Vagina (tissue), 2 donors: ENCODE data around the gene TMCO6. TPM values are rescaled to one million over a fixed set of nuclear protein-coding genes. Genes with fewer than 3 reads are reported as not detected.
"Not testable (repeated sequence)": the region's sequence is repeated elsewhere in the genome, so short reads cannot be mapped to it uniquely, and the experiment has no call there.

Source experiments
- DNase-seq, 2 donors: peaks; one replicate each; pipeline ENCODE4 v3.0.0-alpha.2; 2017; ENCODE audit errors: extremely low spot score in 2 of 2
- H3K27ac ChIP-seq: fragments of 200-600 bp; sonication (generic); one replicate; pipeline ENCODE4 v1.5.1; 2019
- H3K27me3 ChIP-seq: fragments of 200-600 bp; sonication (generic); one replicate; pipeline ENCODE4 v1.5.1; 2019
- H3K36me3 ChIP-seq, 2 donors: fragments of 200-600 bp; sonication (generic); one replicate each; pipeline ENCODE4 v1.5.1; 2017 to 2019
- H3K4me1 ChIP-seq: fragments of 200-600 bp; sonication (generic); one replicate; pipeline ENCODE4 v1.5.1; 2019
- H3K4me3 ChIP-seq, 2 donors: fragments of 200-600 bp; sonication (generic); 1 replicate in 1 of 2; 2 replicates in 1 of 2; pipeline ENCODE4 v1.5.1; 2016 to 2019
- H3K9me3 ChIP-seq: fragments of 200-600 bp; sonication (generic); one replicate; pipeline ENCODE4 v1.5.1; 2019
- CTCF ChIP-seq, 3 experiments: fragments of 450-650 bp in 2 of 3; fragments of 200-600 bp in 1 of 3; sonication (generic) in 1 of 3; IDR thresholded peaks; one replicate each; pipeline ENCODE4 v1.5.1; 2017 to 2019; ENCODE audit warnings: antibody characterized with exemption in 3 of 3, mild to moderate bottlenecking in 2 of 3, moderate library complexity in 2 of 3
- POLR2A ChIP-seq, 2 donors: fragments of 450-650 bp; IDR thresholded peaks; one replicate each; pipeline ENCODE4 v1.6.1; 2017; ENCODE audit warnings: antibody characterized with exemption in 2 of 2, mild to moderate bottlenecking in 2 of 2, moderate library complexity in 2 of 2
- POLR2AphosphoS5 ChIP-seq, 2 donors: sonication (generic); formaldehyde crosslinking; IDR thresholded peaks; one replicate each; pipeline ENCODE4 v1.9.0; 2017; ENCODE audit warnings: antibody characterized with exemption in 2 of 2, mild to moderate bottlenecking in 2 of 2, low read depth in 1 of 2; ENCODE audit not compliant: insufficient read depth in 1 of 2
- intact Hi-C: fragments of 100-400 bp; cut with DNase I; formaldehyde crosslinking; loops from one replicate; pipeline ENCODE4 v1.15.1; 2023
- total RNA-seq: library from RNA; depleted of rRNA; stranded (reverse); fragments of >200 nt; gene quantifications from one replicate; pipeline ENCODE4 v1.2.3, GENCODE V29; 2016

The TMCO6 gene
- total RNA-seq, 1 donor from 2014 or later = 16.5 TPM

- intact Hi-C loops = no loop called here
Observed at GRCh38 chr5:140595538-140596300, 43.5 kb upstream of the TMCO6 start.

DNA sequence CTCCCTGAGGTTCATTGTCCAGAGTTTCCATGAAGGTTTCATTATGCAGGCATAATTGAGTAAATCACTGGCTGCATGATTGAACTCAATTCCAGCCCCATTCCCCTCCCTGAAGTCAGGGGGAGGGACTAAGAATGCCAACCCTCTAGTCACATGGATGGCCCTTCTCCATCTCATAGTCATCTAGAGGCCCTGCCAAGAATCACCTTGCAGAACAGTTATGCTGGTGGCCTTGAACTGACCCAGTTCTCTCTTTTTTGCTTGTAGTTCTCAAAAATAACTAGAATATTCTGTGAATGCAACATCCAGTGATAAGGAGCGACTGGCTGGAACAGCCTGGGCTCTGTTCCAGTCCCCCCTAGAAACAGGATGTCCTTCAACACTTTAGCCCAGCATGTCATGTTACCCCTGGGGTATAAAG lies 42.9 kb upstream of the TMCO6 start:
- no peaks in the 10 kb centered on the region for H3K27me3 ChIP-seq
- no peaks in the 10 kb centered on the region for H3K36me3 ChIP-seq
- no peak for TF ChIP-seq POLR2A (IDR thresholded peaks at IDR 0.05)
- TF ChIP-seq POLR2AphosphoS5 (IDR thresholded peaks at IDR 0.05; ENCODE audit: insufficient read depth in 1 of 2, low read depth in 1 of 2) = no peak
- no peak for TF ChIP-seq CTCF (IDR thresholded peaks at IDR 0.05)
- no peak for DNase-seq
- H3K4me1 ChIP-seq = no peaks in the 10 kb centered on the region
- intact Hi-C loops = no loop called here
- no peaks in the 10 kb centered on the region for H3K9me3 ChIP-seq
- no peak overlapping the region for H3K4me3 ChIP-seq
- H3K27ac ChIP-seq = no peak overlapping the region

More at GRCh38 chr5:140595538-140596300, 43.5 kb upstream of the TMCO6 start:
- Histone ChIP-seq H3K27ac (no peak overlapping the region), H3K36me3 (no peaks in the 10 kb centered on the region), H3K4me3 (no peak overlapping the region), H3K27me3 (no peaks in the 10 kb centered on the region), H3K9me3 (no peaks in the 10 kb centered on the region), H3K4me1 (no peaks in the 10 kb centered on the region)
- TF ChIP-seq POLR2AphosphoS5 (IDR thresholded peaks at IDR 0.05; ENCODE audit: insufficient read depth in 1 of 2, low read depth in 1 of 2) (no peak), CTCF (IDR thresholded peaks at IDR 0.05) (no peak), POLR2A (IDR thresholded peaks at IDR 0.05) (no peak)
- DNase-seq = no peak

- DNase-seq = no peak
- H3K36me3 ChIP-seq = no peaks in the 10 kb centered on the region
- intact Hi-C loops = no loop called here
- H3K27me3 ChIP-seq = no peaks in the 10 kb centered on the region
- H3K4me3 ChIP-seq = no peak overlapping the region
- no peaks in the 10 kb centered on the region for H3K9me3 ChIP-seq
- no peak for TF ChIP-seq POLR2AphosphoS5 (IDR thresholded peaks at IDR 0.05; ENCODE audit: insufficient read depth in 1 of 2, low read depth in 1 of 2)
- TF ChIP-seq CTCF (IDR thresholded peaks at IDR 0.05) = no peak
- TF ChIP-seq POLR2A (IDR thresholded peaks at IDR 0.05) = no peak
- no peak overlapping the region for H3K27ac ChIP-seq
- no peaks in the 10 kb centered on the region for H3K4me1 ChIP-seq
Observed at GRCh38 chr5:140598836-140599235, 40.4 kb upstream of the TMCO6 start.

DNA sequence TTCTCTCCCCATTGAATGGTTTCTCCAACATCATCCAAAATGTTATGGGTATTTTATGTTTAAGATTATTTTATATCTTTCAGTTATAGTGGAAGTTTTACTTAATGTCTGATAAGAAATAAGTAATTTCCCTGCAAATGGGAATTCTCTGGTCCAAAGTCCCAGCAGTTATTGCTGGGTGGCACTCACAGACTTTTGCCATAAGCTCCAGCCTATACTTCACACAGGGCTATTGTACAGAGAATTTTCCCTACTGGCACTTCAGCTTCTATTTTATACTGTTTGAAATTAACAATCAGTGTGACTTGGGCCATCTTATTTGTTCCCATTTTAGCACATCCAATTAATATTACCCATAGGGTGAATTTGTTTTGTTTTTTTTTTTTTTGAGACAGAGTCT lies 39.2 kb upstream of the TMCO6 start:
- Histone ChIP-seq H3K4me1 (no peaks in the 10 kb centered on the region), H3K9me3 (no peaks in the 10 kb centered on the region), H3K27ac (no peak overlapping the region), H3K36me3 (no peaks in the 10 kb centered on the region), H3K4me3 (no peak overlapping the region), H3K27me3 (no peaks in the 10 kb centered on the region)
- intact Hi-C loops = no loop called here
- no peak for DNase-seq
- TF ChIP-seq CTCF (IDR thresholded peaks at IDR 0.05) (no peak), POLR2A (IDR thresholded peaks at IDR 0.05) (no peak), POLR2AphosphoS5 (IDR thresholded peaks at IDR 0.05; ENCODE audit: insufficient read depth in 1 of 2, low read depth in 1 of 2) (no peak)

- Histone ChIP-seq H3K9me3 (no peaks in the 10 kb centered on the region), H3K36me3 (no peaks in the 10 kb centered on the region), H3K4me3 (no peak overlapping the region), H3K4me1 (no peaks in the 10 kb centered on the region), H3K27me3 (no peaks in the 10 kb centered on the region), H3K27ac (no peak overlapping the region)
- no peak for DNase-seq
- intact Hi-C loops = no loop called here
- TF ChIP-seq POLR2AphosphoS5 (IDR thresholded peaks at IDR 0.05; ENCODE audit: insufficient read depth in 1 of 2, low read depth in 1 of 2) (no peak), POLR2A (IDR thresholded peaks at IDR 0.05) (no peak), CTCF (IDR thresholded peaks at IDR 0.05) (no peak)
Observed at GRCh38 chr5:140602147-140602546, 37.1 kb upstream of the TMCO6 start.

GRCh38 chr5:140603446-140603698 lies 35.9 kb upstream of the TMCO6 start:
- H3K4me1 ChIP-seq, DNase-seq, H3K4me3 ChIP-seq, H3K9me3 ChIP-seq, H3K36me3 ChIP-seq, H3K27ac ChIP-seq, intact Hi-C loops, H3K27me3 ChIP-seq: not testable (repeated sequence)
